MCF 10A (cell line): ENCODE data around the gene ADGRG4. TPM values are rescaled to one million over a fixed set of nuclear protein-coding genes. Genes with fewer than 3 reads are reported as not detected.
"Not testable (repeated sequence)": the region's sequence is repeated elsewhere in the genome, so short reads cannot be mapped to it uniquely, and the experiment has no call there.

ENCODE experiments used
- BruUV-seq: library from RNA; stranded (reverse); fragments of 400-500 nt; replicated peaks from 2 replicates; lab custom pipeline; 2021; lab: Mats Ljungman, UMichigan
- CTCF ChIA-PET: fragments of 300-600 bp; sonication (Branson Sonifier 250); formaldehyde crosslinking; extraction: SDS; loops from one replicate; lab custom pipeline; 2021; ENCODE audit warnings: antibody characterized with exemption, inconsistent platforms; lab: Yijun Ruan, JAX
- POLR2A ChIA-PET: fragments of 300-600, 350-650 bp; sonication (Branson Sonifier 250); formaldehyde crosslinking; extraction: SDS; loops from one replicate; lab custom pipeline; 2020; ENCODE audit warnings: antibody characterized with exemption, inconsistent platforms; lab: Yijun Ruan, JAX
- DNase-seq: peaks from one replicate; pipeline ENCODE4 v3.0.0-alpha.2; 2018; ENCODE audit not compliant: unreplicated experiment
- H3K27ac Mint-ChIP-seq: one replicate; pipeline ENCODE4 v1.8.0; 2022; ENCODE audit warnings: mild to moderate bottlenecking, low read depth, mixed read lengths; ENCODE audit not compliant: unreplicated experiment
- H3K27me3 Mint-ChIP-seq: one replicate; pipeline ENCODE4 v1.8.0; 2022; ENCODE audit warnings: mixed read lengths; ENCODE audit not compliant: insufficient read depth, unreplicated experiment
- H3K36me3 Mint-ChIP-seq: one replicate; pipeline ENCODE4 v1.8.0; 2022; ENCODE audit warnings: mild to moderate bottlenecking, moderate library complexity, mixed read lengths; ENCODE audit not compliant: insufficient read depth, unreplicated experiment
- H3K4me1 Mint-ChIP-seq: one replicate; pipeline ENCODE4 v1.8.0; 2022; ENCODE audit warnings: mixed read lengths; ENCODE audit not compliant: insufficient read depth, unreplicated experiment
- H3K4me3 Mint-ChIP-seq: one replicate; pipeline ENCODE4 v1.8.0; 2022; ENCODE audit warnings: mild to moderate bottlenecking, moderate library complexity, mixed read lengths; ENCODE audit not compliant: unreplicated experiment
- H3K9me3 Mint-ChIP-seq: one replicate; pipeline ENCODE4 v1.8.0; 2022; ENCODE audit warnings: mixed read lengths; ENCODE audit not compliant: unreplicated experiment
- CTCF ChIP-seq: fragments of 200-600 bp; IDR thresholded peaks from one replicate; pipeline ENCODE4 v1.8.0; 2022; ENCODE audit warnings: antibody characterized with exemption, mild to moderate bottlenecking; ENCODE audit not compliant: unreplicated experiment
- intact Hi-C: fragments of 100-400 bp; cut with micrococcal nuclease; formaldehyde crosslinking; loops from 2 replicates; pipeline ENCODE4 v1.14.1; 2022
- total RNA-seq: library from RNA; stranded (reverse); gene quantifications from 2 replicates; pipeline ENCODE4 v1.2.3, GENCODE V29; 2022

ADGRG4 gene
- total RNA-seq, 1 experiment from 2014 or later, result not detected

- Mint-ChIP-seq H3K4me3 (no peak overlapping the region), H3K27me3 (peaks cover 51% of the 10 kb centered on the region), H3K4me1 (peaks cover under 1% of the 10 kb centered on the region), H3K36me3 (no peaks in the 10 kb centered on the region), H3K9me3 (no peaks in the 10 kb centered on the region), H3K27ac (no peak overlapping the region)
- POLR2A ChIA-PET, result no interaction called here
- no peak for TF ChIP-seq CTCF
- no TSS peak for BruUV-seq
- no peak for DNase-seq
- CTCF ChIA-PET, result no interaction called here
- intact Hi-C loops, result no loop called here
Observed at GRCh38 chrX:136425996-136426395, 125.2 kb downstream of the ADGRG4 start.

GRCh38 chrX:136431625-136432024, 130.9 kb downstream of the ADGRG4 start:
- Mint-ChIP-seq H3K9me3 (no peaks in the 10 kb centered on the region), H3K27ac (no peak overlapping the region), H3K27me3 (peaks cover 81% of the 10 kb centered on the region), H3K4me3 (no peak overlapping the region), H3K4me1 (peaks cover 6% of the 10 kb centered on the region), H3K36me3 (no peaks in the 10 kb centered on the region)
- POLR2A ChIA-PET, result no interaction called here
- CTCF ChIA-PET, result no interaction called here
- no peak for DNase-seq
- BruUV-seq, result no TSS peak
- intact Hi-C loops, result no loop called here
- TF ChIP-seq CTCF, result no peak

GRCh38 chrX:136437774-136438173, 137.0 kb downstream of the ADGRG4 start:
- ChIA-PET POLR2A (no interaction called here), CTCF (no interaction called here)
- Mint-ChIP-seq H3K27ac (no peak overlapping the region), H3K36me3 (no peaks in the 10 kb centered on the region), H3K9me3 (no peaks in the 10 kb centered on the region), H3K4me1 (no peaks in the 10 kb centered on the region), H3K4me3 (no peak overlapping the region), H3K27me3 (peaks cover 63% of the 10 kb centered on the region)
- DNase-seq, result no peak
- no TSS peak for BruUV-seq
- TF ChIP-seq CTCF, result no peak
- intact Hi-C loops, result no loop called here

- Mint-ChIP-seq H3K4me1 (no peaks in the 10 kb centered on the region), H3K36me3 (no peaks in the 10 kb centered on the region), H3K4me3 (no peak overlapping the region), H3K9me3 (no peaks in the 10 kb centered on the region), H3K27me3 (peaks cover 59% of the 10 kb centered on the region), H3K27ac (no peak overlapping the region)
- CTCF ChIA-PET, result no interaction called here
- intact Hi-C loops, result no loop called here
- no peak for DNase-seq
- no TSS peak for BruUV-seq
- TF ChIP-seq CTCF, result no peak
- POLR2A ChIA-PET, result no interaction called here
Observed at GRCh38 chrX:136438192-136438591, 137.4 kb downstream of the ADGRG4 start.

- BruUV-seq, CTCF ChIA-PET, intact Hi-C loops, H3K4me1 Mint-ChIP-seq, H3K27ac Mint-ChIP-seq, H3K9me3 Mint-ChIP-seq, H3K4me3 Mint-ChIP-seq, DNase-seq, POLR2A ChIA-PET, H3K36me3 Mint-ChIP-seq, H3K27me3 Mint-ChIP-seq: not testable (repeated sequence)
Observed at GRCh38 chrX:136445674-136446073, 144.9 kb downstream of the ADGRG4 start.
